ENCODE results near the gene LGALS4.
"Not testable (repeated sequence)": the region's sequence is repeated elsewhere in the genome, so short reads cannot be mapped to it uniquely, and the experiment has no call there.

LGALS4 gene

DNA sequence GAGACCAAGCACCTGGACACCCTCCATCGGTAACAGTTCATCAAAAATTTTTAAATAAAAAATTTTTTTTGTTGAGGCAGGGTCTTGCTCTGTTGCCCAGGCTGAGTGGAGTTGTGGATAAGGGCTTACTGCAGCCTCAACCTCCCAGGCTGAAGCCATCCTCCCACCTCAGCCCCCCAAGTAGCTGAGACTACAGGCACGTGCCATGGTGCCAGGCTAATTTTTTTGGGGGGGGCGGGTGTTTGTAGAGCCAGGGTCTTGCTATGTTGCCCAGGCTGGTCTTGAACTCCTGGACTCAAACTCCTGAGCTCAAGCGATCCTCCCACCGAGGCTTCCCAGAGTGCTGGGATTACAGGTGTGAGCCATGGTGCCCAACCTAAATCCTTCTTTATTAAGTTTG lies 19.1 kb downstream of the LGALS4 start:
- no peak for DNase-seq

DNA sequence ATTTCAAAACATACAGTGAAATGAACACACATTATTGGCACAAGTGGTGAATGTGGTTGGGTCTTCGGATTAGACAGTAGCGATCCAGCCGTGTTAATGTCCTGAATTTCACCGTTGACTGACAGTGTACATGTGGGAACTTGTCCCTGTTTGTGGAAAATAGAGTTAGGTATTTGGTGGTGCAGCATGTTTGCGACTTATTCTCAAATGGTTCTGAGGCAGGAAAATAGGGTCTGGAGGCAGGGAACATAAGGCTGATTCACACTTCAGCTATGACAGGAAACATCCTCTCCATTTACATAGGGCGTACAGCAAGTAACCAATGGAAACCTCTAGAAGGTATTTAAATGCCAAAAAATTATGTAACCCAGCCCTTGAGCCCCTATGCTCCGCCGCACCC lies 19.6 kb downstream of the LGALS4 start:
- DNase-seq, result no peak

DNA sequence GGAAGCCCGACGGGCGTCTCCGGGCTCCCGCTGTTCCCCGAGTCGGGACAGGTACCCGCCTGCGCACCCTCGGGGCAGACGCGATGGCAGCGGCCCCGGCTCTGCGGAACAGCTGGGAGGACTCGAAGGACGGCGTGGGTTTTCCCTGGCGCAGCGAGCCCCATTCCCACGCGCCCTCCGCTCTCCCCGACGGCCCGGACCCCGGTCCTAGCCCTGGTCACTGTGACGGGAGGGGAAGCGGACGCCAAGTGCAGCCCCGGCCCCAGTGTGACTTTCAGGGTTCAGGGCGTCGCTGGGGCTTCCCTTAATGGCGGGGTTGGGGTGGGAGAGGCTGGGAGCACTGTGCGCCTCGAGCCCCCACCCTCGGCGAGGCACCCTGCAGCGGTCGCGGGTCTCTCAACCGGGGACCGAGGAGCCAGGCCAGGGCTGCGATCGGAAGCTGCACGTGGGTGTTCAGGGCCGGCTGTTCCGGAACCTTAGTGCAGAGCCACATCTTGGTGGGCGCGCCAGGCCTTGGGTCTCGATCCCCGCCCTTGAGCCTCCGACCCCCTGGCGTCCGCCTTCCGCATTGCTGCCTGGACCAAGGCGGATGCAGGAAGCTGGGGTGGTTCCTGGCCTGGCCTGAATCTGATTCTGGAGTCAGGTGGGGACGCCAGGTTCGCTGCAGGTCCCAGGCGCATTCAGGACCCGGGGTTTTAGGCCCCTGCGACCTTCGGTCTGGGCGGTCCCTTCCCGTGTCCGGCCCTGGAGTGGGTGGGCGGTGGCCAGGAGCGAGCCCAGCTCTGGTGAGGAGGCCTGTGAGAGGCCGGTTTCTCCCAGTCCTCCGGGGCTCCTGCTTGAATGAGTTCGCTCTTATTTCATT lies 20.3 kb downstream of the LGALS4 start:
- DNase-seq, result no peak

DNA sequence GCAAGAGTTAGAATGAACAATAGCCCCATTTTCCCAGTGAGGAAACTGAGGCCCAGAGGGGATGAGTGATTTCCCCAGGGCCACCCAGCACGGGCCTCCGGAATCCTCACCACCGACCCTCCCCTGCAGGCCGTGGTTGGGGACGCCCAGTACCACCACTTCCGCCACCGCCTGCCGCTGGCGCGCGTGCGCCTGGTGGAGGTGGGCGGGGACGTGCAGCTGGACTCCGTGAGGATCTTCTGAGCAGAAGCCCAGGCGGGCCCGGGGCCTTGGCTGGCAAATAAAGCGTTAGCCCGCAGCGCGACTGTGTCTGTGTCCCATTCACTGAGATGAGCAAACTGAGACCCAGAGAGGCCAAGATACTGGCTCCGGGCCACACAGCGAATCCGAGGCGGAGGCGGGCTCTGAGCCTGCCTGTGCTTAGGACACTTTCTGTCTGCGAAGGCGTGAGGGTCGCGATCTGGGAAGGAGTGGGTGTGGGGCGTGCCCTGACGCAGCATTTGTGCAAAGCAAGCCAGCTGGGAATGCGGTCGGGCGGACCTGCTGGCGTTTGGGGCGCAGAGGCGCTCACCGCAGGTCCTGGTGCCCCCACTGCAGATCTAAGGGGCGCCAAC lies 21.2 kb downstream of the LGALS4 start:
- not testable (repeated sequence) for DNase-seq

DNA sequence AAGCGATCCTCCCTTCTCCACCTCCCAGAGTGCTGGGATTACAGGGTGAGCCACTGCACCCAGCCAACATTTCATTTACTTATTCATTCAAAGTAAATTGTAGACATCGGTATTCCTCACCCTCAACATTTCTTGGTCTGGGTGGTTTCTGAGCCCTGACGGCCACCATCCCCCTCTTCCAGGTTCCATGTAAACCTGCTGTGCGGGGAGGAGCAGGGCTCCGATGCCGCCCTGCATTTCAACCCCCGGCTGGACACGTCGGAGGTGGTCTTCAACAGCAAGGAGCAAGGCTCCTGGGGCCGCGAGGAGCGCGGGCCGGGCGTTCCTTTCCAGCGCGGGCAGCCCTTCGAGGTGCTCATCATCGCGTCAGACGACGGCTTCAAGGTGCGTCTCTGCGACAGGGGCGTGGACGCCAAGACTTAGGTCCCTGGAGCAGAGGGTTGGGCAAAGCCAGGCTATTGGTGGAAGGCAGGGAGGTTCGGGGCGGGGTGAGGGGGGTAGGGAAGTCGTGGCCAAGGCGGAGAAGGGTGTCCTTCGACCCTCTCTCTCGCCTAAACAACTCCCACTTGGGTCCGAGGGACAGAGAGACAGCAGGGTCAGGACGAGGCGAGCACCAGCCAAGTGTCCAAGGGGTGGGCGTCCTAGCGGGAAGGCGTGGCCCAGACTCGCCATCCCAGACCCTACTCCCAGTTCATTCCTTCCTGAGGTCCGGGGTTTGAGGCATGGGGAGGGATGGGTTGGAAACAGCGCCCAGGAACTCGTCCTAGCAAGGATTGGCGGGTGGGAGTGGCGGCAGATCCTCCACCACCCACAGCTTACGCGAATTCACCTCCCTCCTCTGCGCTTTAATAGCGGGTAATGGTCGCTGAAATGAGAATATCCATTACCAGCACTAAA lies 22.0 kb downstream of the LGALS4 start:
- DNase-seq, result not testable (repeated sequence)

DNA sequence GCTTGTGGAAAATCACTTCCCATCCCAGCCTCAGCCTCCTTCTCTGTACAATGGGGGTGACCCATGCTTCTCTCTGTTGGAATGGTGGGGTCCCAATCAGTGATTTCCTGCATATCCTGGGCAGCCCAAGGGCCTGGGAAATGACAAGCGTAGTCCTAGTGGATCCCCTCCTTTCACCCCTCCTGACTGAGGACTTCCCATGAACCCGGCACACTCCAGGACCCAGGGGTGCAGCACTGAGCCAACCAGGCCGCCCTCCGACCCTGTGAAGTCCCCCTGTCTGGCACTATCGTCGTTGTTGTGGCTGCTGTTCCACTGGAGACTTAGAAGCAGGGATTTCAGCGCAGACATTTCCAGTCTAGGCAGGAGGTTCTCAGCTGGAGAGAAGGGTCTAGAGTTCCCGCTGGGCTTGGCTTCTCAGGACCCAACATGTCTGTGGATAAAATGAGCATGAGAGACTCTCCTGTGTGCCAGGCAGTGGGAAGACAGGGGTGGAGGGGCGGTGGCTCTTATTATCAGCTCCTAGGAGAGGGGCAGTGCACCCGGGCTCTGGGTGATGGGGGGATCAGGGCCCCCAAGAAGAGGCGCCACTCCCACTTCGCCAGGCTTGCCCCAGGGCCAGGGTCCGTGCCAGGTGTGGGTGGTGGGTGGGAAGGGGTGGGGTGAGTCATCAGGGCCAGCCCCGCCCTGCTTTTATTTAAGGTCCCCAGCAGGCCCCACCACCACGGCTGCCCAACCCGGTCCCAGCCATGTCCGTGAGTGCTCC lies 24.1 kb downstream of the LGALS4 start, which contains the start of gene LGALS7B:
TSS of gene LGALS7B (plus strand) at position 723 of the 766 bp plus-strand sequence. CDS start at position 750, 27 bp downstream.
- no peak for DNase-seq

DNA sequence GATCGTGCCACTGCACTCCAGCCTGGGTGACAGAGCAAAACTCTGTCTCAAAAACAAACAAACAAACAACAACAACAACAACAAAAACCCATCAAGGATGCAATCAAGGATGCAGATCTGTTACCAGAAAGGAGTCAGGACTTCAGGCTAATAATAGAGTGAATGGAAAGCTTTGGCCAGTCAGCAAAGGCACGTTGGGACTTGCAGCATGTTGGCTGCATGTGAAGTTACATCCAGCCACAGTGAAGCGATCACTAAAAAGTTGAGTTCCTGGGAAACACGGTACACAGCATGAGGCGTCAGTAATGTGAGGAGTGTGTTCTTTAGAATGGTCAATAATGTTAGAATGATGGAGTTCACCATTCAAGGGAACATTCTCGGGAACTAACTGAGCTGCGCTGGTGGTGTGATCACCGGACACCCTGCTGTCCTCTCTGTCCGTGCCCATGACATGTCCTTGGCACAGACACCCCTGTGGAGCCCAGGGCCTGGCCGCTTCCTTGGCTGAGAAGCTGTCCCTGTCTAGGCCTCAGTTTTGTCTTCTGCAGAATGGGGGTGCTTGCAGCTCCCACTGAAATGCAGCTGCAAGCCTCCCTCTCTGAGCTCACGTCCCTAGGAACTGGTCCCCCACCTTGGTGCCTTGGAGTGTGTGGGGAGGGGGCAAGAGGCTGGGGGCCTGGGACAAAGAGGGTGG lies 26.0 kb downstream of the LGALS4 start:
- DNase-seq, result no peak

DNA sequence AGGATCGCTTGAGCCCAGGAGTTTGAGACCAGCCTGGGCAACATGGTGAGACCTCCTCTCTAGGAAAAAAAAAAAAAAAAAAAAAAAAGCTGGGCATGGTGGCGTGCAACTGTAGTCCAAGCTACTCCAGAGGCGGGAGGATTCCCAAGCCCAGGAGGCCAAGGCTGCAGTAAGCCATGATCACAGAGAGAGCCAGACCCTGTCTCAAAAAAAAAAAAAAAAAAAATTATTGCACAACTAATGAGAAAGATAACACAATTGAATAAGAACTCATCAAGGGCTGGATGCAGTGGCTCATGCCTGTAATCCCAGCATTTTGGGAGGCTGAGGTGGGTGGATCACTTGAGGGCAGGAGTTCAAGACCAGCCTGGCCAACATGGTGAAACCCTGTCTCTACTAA lies 26.7 kb downstream of the LGALS4 start:
- not testable (repeated sequence) for DNase-seq

DNA sequence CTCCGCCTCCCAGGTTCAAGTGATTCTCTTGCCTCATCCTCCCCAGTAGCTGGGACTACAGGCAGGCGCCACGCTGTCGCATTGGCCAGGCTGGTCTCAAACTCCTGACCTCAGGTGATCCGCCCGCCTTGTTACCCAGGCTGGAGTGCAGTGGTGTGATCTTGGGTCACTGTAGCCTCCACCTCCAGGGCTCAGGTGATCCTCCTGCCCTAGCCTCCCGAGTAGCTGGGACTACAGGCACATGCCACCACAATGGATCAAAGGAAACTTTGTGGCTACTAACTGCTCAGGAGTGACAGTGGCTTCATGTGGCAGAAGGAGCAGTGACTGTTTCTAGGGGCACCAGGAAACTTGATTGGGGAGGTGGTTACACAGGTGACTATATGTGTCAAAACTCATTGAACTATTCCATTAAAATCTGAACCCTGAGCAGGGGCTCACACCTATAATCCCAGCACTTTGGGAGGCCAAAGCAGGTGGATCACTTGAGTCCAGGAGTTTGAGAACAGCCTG lies 27.5 kb downstream of the LGALS4 start:
- DNase-seq, result no peak

DNA sequence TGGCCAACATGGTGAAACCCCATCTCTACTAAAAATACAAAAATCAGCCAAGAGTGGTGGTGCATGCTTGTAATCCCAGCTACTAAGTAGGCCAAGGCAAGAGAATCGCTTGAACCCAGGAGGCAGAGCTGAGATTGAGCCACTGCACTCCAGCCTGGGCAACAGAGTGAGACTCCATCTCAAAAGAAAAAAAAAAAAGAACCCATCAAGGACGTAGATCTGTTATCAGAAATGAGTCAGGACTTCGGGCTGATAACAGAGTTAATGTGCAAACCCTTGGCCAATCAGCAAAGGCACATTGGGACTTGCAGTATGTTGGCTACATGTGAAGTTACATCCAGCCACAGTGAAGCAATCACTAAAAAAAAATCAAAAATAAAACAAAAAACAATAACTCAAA lies 28.5 kb downstream of the LGALS4 start:
- no peak for DNase-seq

DNA sequence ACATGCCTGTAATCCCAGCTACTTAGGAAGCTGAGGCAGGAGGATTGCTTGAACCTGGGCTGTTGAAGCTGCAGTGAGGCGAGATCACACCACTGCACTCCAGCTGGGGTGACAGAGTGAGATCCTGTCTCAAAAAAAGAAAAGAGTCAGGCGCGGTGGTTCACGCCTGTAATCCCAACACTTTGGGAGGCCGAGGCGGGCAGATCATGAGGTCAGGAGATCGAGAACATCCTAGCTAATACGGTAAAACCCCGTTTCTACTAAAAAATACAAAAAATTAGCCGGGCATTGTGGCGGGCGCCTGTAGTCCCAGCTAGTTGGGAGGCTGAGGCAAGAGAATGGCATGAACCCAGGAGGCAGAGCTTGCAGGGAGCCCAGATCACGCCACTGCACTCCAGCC lies 30.5 kb downstream of the LGALS4 start:
- DNase-seq, result not testable (repeated sequence)

DNA sequence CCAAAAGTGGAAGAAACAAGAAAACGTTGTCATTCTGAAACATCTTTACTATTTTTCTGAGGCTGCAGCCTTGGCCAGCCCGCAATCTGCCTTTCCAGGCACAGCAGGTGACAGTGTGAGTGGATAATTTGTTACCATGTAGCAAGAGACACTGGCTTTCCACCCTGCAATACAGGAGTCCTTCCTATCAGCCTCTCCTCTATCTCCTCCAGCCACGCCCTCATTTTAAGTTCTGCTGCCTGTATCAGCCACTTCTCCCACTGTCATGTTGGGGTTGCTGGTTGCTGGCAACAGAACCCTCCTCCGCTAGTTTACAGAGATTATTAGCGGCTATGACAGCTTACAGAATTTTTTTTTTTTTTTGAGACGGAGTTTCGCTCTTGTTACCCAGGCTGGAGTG lies 31.7 kb downstream of the LGALS4 start:
- DNase-seq, result no peak

DNA sequence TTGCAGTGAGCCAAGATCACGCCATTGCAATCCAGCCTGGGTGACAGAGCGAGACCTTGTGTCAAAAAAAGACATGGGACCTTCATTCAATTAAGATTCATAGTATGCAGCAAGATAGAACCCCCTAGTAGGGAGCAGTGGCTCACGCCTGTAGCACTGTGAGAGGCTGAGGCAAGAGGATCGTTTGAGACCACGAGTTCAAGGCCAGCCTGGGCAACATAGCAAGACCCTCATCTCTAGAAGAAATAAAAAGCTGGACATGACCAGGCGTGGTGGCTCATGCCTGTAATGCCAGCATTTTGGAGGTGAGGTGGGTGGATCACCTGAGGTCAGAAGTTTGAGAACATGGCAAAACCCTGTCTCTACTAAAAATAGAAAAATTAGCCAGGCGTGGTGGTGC lies 32.3 kb downstream of the LGALS4 start:
- no peak for DNase-seq

DNA sequence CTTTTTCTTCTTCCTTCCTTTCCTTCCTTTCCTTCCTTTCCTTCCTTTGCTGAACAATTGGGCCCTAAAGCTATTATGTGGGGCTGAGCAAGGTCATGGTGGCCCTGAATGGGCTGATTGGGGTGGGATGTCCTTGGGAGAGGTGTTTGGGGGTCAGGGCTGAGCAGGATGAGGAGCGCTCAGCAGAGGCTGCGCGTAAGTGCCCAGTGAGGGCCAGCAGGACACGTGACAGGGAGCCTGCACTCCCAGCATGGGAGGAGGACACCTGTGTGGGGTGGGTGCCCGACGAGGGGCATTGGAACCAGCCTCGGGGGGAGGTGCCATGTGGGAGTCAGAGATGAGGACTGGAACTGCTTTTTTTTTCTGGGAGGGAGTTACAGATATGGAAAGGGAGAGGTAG lies 34.0 kb downstream of the LGALS4 start:
- DNase-seq, result no peak

DNA sequence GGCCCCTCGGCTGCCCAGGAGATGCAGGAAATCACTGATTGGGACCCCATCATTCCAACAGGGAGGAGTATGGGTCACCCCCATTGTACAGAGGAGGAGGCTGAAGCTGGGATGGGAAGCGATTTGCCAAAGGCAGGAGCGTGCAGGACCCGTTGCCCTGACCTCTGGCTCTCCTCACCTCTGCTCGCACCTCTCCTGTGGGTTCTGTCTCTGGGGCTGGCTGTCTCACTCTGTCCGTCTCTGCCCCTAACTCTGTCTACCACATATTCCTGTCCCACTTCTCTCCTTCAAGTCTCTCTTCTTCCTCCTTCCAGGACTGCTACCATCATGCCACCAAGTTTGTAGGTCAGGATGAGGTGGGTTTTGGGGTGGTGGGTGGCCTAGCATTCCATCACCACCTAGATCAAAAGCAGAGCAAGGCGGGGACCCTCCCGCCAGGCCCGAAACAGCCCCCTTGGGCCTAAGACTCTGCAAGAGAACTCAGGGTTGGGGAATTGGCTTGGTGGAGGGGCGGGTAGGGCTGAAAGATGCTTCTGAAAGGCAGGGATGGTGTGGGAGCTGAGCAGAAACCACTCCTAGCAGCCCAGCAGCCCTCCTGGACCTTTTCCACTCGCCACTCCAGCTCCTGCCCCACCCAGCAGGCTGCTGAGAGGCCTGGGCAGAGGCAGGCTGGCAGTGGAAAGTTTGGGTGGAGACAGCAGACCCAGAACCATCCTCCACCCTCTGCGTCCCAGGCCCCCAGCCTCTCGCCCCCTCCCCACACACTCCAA lies 38.4 kb downstream of the LGALS4 start:
- DNase-seq, result no peak

DNA sequence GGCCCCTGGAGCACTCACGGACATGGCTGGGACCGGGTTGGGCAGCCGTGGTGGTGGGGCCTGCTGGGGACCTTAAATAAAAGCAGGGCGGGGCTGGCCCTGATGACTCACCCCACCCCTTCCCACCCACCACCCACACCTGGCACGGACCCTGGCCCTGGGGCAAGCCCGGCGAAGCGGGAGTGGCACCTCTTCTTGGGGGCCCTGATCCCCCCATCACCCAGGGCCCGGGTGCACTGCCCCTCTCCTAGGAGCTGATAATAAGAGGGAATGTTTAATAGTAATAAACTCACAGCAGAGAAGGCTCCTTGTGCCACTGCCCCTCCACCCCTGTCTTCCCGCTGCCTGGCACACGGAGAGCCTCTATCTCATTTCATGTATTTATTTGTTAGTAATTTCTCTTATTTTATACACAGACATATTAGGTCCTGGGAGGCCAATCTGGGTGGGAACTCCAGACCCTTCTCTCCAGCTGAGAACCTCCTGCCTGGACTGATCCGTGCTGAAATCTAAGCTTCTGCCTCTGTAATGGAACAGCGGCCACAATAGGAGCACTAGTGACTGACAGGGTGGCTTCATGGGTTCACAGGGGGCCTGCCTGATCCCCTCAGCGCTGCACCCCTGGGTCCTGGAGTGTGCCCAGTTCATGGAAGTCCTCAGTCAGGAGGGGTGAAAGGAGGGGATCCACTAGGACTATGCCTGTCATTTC lies 39.1 kb downstream of the LGALS4 start, which contains the start of gene LGALS7:
TSS of gene LGALS7 (minus strand) at position 49 of the 709 bp plus-strand sequence. CDS start at position 24, 25 bp downstream.
- no peak for DNase-seq

DNA sequence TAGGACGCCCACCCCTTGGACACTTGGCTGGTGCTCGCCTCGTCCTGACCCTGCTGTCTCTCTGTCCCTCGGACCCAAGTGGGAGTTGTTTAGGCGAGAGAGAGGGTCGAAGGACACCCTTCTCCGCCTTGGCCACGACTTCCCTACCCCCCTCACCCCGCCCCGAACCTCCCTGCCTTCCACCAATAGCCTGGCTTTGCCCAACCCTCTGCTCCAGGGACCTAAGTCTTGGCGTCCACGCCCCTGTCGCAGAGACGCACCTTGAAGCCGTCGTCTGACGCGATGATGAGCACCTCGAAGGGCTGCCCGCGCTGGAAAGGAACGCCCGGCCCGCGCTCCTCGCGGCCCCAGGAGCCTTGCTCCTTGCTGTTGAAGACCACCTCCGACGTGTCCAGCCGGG lies 41.2 kb downstream of the LGALS4 start:
- DNase-seq, result not testable (repeated sequence)

DNA sequence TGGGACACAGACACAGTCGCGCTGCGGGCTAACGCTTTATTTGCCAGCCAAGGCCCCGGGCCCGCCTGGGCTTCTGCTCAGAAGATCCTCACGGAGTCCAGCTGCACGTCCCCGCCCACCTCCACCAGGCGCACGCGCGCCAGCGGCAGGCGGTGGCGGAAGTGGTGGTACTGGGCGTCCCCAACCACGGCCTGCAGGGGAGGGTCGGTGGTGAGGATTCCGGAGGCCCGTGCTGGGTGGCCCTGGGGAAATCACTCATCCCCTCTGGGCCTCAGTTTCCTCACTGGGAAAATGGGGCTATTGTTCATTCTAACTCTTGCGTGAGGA lies 41.8 kb downstream of the LGALS4 start:
- DNase-seq, result not testable (repeated sequence)

DNA sequence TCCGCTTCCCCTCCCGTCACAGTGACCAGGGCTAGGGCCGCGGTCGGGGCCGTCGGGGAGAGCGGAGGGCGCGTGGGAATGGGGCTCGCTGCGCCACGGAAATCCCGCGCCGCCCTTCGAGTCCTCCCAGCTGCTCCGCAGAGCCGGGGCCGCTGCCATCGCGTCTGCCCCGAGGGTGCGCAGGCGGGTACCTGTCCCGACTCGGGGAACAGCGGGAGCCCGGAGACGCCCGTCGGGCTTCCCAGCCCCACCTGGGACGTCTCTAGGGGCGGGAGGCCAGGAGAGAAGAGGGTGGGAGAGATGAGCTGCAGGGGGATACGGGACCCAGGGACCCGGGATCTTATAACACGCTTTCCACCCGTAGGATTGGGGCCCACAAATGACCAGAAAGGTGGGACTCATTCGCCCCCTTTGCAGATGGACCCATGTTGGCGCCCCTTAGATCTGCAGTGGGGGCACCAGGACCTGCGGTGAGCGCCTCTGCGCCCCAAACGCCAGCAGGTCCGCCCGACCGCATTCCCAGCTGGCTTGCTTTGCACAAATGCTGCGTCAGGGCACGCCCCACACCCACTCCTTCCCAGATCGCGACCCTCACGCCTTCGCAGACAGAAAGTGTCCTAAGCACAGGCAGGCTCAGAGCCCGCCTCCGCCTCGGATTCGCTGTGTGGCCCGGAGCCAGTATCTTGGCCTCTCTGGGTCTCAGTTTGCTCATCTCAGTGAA lies 42.4 kb downstream of the LGALS4 start:
- not testable (repeated sequence) for DNase-seq

All from NCI-H748 treated with DMSO at 0.1 percent for 48 hours (cell line).